ENCODE measurements around the gene PPP1R17.

PPP1R17 gene

GRCh38 chr7:31687024-31687748 is at the start of gene PPP1R17:
PPP1R17 (plus strand) TSS chr7:31687215; CDS start chr7:31692442, 5,227 bp downstream.
- DNase-seq (ENCODE audit: insufficient read length, low spot score) (no peak), FAIRE-seq (no peak)

DNA sequence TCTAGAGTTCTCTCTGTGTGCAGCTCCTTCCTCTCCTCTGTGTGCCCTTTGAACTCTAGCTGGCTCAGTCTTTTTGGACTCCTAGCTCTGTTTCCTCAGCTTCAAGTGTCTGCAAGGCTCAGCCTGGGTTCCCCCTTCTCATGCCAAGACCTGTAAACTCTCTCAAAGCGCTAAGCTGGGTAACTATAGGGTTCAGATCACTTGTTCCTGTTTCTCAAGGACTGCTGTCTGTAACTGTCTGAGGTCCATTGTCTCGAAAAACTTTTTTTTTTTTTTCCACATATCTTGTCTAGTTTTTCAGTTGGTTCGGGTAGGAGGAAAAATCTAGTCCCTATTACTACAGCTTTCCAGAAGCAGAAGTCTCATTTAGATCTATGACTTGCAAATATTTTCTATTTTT is 46.6 kb upstream of the PPP1R17 start:
- no peak for FAIRE-seq
- DNase-seq (ENCODE audit: insufficient read length, low spot score) = no peak

DNA sequence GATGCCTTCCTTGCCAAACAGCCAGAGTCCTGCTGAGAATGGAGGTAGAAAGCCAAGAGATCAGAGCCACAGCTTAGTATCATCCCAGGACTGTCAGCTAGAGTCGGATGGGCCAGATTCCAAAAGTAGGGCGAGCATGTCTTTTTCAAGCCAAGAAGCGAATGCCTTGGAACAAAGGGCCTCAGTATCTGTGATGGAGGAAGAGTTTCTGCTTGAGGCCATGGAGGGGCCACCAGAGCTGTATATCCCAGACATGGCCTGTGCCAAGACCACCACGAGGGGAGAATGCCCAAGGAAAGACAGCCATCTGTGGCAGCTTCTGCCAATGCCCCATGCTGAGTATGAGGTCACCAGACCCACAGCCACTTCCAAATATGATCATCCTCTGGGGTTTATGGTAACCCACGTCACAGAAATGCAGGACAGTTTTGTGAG is 44.3 kb upstream of the PPP1R17 start:
- FAIRE-seq (no peak), DNase-seq (ENCODE audit: insufficient read length, low spot score) (no peak)

- FAIRE-seq = no peak
Observed at GRCh38 chr7:31646942-31647341, 40.1 kb upstream of the PPP1R17 start.

DNA sequence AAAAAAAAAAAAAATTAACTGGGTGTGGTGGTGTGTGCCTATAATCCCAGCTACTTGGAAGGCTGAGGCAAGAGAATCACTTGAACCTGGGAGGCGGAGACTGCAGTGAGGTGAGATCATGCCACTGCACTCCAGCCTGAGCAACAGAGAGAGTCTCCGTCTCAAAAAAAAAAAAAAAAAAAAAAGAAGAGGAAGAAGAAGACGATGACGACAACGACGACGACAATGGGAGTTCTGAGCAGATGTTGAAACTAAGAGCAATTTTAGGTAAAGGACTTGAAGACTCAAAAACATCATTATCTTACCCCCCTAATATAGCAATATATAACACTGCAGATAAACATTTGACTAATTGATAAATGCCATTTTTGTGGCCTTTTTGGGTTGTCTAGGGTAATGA is 39.5 kb upstream of the PPP1R17 start:
- DNase-seq (ENCODE audit: insufficient read length, low spot score) (no peak), FAIRE-seq (no peak)

More at GRCh38 chr7:31646942-31647341, 40.1 kb upstream of the PPP1R17 start:
- no peak for DNase-seq (ENCODE audit: insufficient read length, low spot score)

DNA sequence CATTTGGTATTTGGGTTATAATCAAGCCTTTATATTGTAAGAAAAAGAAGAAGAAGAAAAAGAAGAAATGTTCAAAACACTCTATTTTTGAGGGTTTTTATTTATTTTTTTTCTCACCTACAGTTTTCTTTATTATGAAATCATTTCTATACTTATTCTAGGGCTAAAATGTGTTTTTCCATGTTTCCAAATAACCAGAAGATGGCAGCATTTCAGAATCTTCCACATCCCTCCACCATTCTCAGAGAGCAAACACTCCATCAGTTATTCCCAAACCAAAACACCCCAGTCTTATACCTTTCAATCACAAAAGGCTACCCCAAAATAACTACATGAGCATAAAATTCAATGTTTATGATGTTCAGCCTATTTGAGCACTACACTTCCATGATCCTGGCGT is 38.7 kb upstream of the PPP1R17 start:
- FAIRE-seq = no peak
- DNase-seq (ENCODE audit: insufficient read length, low spot score) = no peak

DNA sequence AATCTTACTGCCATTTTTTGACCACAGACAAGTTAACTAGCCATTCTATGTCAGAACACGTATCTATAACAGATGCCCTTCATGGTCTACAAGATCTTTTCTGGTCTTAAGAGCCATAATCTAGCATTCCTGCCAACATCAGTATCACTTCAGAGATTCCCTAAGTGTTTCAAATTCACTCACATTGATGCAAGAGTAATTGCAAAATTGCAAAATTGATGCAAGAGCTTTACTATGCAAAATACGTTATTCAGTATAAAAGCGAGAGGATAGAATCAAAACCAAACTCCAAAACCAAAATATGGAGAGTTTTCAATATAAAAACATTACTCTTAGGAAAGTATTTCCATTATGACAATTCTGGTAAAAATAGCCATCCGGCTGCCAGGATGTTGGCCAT is 38.1 kb upstream of the PPP1R17 start:
- FAIRE-seq = no peak

DNA sequence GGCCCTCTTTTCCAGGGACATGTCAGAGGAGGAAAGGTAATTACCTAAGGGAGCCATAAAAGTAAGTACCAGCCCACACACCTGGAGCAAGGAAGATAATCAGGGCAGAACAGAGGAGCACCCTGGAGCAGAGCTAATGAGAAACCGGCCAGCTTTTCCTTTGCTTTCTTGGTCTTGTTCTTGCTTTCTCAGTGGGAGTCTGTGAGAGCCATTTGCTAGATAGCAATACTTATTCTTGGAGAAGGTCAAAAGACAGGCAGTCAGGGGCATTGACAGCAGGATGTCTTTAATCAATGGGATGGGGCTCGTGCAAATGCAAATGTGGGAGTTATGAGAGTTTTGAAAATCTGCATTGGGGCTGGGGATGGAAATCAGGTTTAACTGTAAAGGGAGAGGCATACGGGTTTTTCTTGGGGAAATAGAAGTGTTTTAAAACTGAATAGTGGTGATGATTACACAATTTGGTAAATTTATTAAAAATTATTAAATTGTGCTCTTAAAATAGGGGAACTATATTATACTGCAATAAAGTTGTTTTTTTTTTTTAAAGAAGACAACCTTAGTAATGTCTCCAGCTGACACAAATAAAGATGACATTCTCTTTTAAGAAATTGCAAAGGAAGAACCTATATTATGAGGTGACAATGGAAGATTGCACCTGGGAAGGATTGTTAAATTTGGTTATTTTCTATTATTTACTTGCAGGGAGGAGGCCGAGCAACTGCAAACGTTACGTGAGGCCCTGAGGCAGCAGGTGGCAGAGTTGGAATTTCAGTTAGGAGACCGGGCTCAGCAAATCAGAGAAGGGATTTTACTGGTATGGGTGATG is 35.6 kb upstream of the PPP1R17 start:
- FAIRE-seq = no peak

More for the DNA sequence above, 38.1 kb upstream of the PPP1R17 start:
- DNase-seq (ENCODE audit: insufficient read length, low spot score) = no peak

DNA sequence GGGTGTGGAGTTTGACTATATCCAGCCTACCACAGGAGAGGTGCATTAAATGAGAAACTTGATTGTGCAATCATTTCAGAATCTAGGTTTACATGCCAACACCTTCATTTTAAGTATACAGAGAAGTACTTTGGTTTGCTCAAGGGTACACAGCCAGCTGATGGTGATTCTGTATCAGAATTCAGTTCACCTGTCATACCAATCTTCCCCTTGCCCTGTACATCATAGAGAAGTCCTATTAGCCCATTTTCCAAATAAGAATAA is 35.0 kb upstream of the PPP1R17 start:
- no peak for FAIRE-seq
- DNase-seq (ENCODE audit: insufficient read length, low spot score) = no peak

More for the DNA sequence above, 35.6 kb upstream of the PPP1R17 start:
- DNase-seq (ENCODE audit: insufficient read length, low spot score) = no peak

DNA sequence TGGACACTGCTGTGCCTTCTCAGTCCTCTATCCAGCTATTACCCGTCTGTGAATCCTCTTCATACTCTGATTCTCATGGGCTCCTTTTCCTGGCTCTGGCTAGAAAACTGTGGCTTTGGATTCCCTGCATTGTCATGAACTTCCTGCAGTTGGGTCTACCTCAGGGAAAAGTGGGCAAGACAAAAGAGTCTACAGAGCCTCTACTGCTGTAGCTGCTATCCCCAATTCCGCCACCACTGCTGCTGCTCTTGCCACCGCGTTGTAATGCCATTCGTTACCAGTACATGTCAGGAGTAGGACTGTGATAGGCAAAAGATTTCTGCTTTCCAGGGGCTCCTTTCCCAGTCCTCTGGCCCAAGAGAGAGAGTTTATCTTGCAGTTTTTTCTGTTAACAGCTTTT is 23.9 kb upstream of the PPP1R17 start:
- FAIRE-seq = no peak
- DNase-seq (ENCODE audit: insufficient read length, low spot score) = no peak

DNA sequence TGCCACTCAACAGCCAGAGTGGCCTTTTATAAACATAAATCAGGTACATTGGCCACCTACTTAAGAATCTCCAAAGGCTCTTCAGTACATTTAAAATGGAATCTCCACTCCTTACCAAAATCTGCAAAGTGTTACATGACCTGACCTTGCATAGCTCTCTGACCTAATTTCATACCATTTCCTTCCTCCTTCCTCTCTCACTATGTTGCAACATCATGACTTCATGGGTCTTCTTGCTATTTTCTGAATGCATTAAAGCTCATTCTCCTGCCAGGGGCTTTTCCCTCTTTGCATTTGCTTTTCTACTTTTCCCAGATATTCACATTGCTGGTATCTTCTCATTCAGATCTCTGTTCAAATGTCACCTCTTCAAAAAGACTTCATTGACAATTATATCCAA is 22.1 kb upstream of the PPP1R17 start:
- DNase-seq (ENCODE audit: insufficient read length, low spot score) (no peak), FAIRE-seq (no peak)

DNA sequence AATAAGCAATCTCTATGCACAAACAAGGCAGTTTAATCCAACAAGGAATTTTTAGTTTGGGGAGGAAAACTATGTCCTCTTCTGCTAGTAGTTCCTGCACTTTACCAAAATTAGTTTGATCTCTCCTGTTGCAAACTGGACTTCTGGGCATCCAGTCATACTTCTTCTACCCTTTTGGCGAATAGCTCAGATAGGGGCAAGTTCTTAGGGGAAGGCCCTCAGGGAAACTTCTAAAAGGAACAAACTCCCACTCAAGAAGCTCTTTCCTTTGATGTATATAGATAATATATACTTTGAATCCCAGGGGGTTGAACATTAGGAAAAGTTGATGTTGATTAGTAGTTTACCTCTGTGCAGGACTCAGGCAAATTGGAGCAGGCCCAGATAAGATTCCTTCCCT is 21.5 kb upstream of the PPP1R17 start:
- FAIRE-seq = no peak

GRCh38 chr7:31669461-31669860 is 17.6 kb upstream of the PPP1R17 start:
- DNase-seq (ENCODE audit: insufficient read length, low spot score) = no peak
- no peak for FAIRE-seq

More for the DNA sequence above, 21.5 kb upstream of the PPP1R17 start:
- DNase-seq (ENCODE audit: insufficient read length, low spot score) = no peak

DNA sequence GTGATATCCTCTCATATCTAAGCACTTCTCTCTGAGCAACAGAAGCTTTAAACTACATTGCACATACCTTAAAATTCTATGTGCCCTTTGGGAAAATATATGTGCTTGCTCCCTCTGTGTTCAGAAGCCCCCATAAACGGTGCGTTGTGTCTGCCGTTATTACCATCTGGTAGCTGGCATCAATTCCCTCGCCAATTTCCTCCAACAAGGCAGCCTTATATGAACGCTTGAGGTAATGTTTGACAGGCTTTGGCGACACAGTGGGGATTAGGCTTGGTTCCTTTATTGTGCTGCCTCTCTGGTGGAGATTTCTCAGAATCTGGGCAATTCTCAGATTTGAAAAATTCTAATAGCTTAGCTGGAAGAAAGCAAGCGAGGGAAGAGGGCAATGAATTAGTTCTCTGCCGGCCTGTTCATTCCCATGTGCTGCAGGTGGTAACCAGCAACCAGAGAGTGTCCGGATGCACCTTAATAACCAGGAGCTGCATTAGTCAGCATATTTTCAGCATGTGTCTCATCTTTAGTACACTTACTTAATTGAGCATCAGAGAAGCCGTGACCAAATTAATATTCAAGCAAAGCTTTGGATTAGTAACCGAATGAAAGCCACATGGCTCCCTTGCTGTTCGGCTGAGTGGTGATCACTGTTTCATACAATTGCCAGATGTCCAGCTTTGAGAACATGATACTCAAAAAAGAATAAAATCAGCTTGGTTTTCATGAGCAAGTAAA is 7.3 kb upstream of the PPP1R17 start:
- FAIRE-seq = no peak
- DNase-seq (ENCODE audit: insufficient read length, low spot score) = no peak

GRCh38 chr7:31683445-31684225 is 3.4 kb upstream of the PPP1R17 start:
- no peak for FAIRE-seq

GRCh38 chr7:31688372-31688771 is 1.4 kb downstream of the PPP1R17 start:
- FAIRE-seq (peak; percentile 87), DNase-seq (ENCODE audit: insufficient read length, low spot score) (peak; percentile 8)

More at GRCh38 chr7:31683445-31684225, 3.4 kb upstream of the PPP1R17 start:
- DNase-seq (ENCODE audit: insufficient read length, low spot score) = no peak

GRCh38 chr7:31688996-31689395 is 2.0 kb downstream of the PPP1R17 start:
- no peak for DNase-seq (ENCODE audit: insufficient read length, low spot score)

DNA sequence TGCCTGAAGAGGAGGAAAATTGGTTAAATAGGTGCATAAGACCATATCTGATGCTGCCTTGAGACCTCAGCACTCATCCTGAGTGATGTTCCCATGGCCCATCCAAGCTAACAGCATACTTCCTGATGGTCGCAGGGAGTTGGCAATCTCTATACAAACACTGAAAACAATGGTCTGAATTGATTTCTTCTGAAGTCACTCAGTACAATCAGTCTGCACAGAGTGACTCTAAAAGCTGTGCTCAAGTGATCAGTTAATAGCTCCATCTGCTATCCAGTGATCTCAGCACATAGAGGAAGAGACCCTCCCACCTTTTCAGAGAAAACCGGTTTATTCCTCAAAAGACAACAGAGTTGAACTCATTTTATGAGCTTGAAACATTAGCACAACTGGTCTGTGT is 3.9 kb downstream of the PPP1R17 start:
- no peak for FAIRE-seq

More at GRCh38 chr7:31688996-31689395, 2.0 kb downstream of the PPP1R17 start:
- no peak for FAIRE-seq

GRCh38 chr7:31692451-31692850 is 5.4 kb downstream of the PPP1R17 start:
- DNase-seq (ENCODE audit: insufficient read length, low spot score) (no peak), FAIRE-seq (no peak)

More for the DNA sequence above, 3.9 kb downstream of the PPP1R17 start:
- DNase-seq (ENCODE audit: insufficient read length, low spot score) = no peak

DNA sequence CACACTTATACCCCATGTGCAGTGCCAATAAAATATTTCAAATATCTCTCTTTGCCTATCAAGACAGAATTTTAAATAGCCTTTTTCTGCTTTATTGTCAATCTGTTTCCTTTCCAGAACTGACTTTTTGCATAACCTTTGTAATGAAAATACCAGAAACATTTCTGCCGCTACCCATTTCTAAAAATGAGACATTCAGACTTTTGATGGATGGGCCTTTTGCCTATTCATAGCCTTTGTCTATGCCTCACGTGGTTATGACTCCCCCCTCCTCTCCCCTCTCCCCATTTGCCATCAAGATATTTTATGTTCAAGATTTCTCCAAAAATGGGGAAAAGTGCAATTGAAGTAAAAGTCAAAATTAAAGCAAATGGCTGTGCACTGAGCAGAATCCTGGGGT is 5.9 kb downstream of the PPP1R17 start:
- DNase-seq (ENCODE audit: insufficient read length, low spot score) = no peak
- no peak for FAIRE-seq

Data from GM19239 (cell line).